Pancreas (tissue), 10 donors: ENCODE measurements around the gene LTBP4. TPM values are rescaled to one million over a fixed set of nuclear protein-coding genes. Genes with fewer than 3 reads are reported as not detected.

ENCODE experiments used
- ATAC-seq, 4 donors: fragments of 200-7000 bp; cut with Tn5 transposase; one replicate each; pipeline versions ENCODE4 v1.8.0 to v1.9.1; 2020; ENCODE audit warnings: mild to moderate bottlenecking in 4 of 4, moderate library complexity in 4 of 4
- DNase-seq, 6 donors: peaks; one replicate each; pipeline ENCODE4 v3.0.0-alpha.2; 2020
- FAIRE-seq: peaks from 2 replicates; lab custom pipeline; 2012; peaks lifted over from hg19 to GRCh38; lab: Jason Lieb, UNC
- H3K27ac ChIP-seq, 4 donors: fragments of 200-600 bp; sonication (generic); 1 replicate in 3 of 4; 2 replicates in 1 of 4; pipeline versions ENCODE4 v1.5.0 to v1.8.0; 2020
- H3K27me3 ChIP-seq, 4 donors: fragments of 200-600 bp; one replicate each; pipeline ENCODE4 v1.8.0; 2021
- H3K36me3 ChIP-seq, 3 donors: fragments of 200-600 bp; sonication (generic) in 1 of 3; one replicate each; pipeline versions ENCODE4 v1.5.0 to v1.8.0; 2020 to 2021
- H3K4me1 ChIP-seq, 3 donors: fragments of 200-600 bp; one replicate each; pipeline ENCODE4 v1.8.0; 2021
- H3K4me3 ChIP-seq, 4 donors: fragments of 200-600 bp; sonication (generic) in 2 of 4; one replicate each; pipeline versions ENCODE4 v1.5.0 to v1.8.0; 2020 to 2021
- H3K9me3 ChIP-seq, 4 donors: fragments of 200-600 bp; one replicate each; pipeline ENCODE4 v1.8.0; 2021
- CTCF ChIP-seq, 4 donors: fragments of 200-600 bp; sonication (generic) in 3 of 4; IDR thresholded peaks; one replicate each; pipeline versions ENCODE4 v1.5.0 to v1.8.0; 2021; ENCODE audit warnings: antibody characterized with exemption in 4 of 4
- WGBS, 2 donors: extraction: QIAGEN DNeasy Blood & Tissue Kit; methylation state at CpG; one replicate each; pipeline ENCODE4 v1.1.7; 2013; 5-methylcytosine and 5-hydroxymethylcytosine counted together
- intact Hi-C, 3 donors: fragments of 100-400 bp; cut with DNase I; formaldehyde crosslinking; loops; one replicate each; pipeline versions ENCODE4 v1.11.1 to v1.14.2; 2022
- polyA plus RNA-seq, 2 donors: library from polyadenylated mRNA; stranded (reverse); fragments of 200-250 nt; gene quantifications; one replicate each; pipeline ENCODE4 v1.2.3, GENCODE V29; 2013
- total RNA-seq, 6 donors: library from RNA; stranded (reverse); fragmentation: NEBNext Ultra II Directional in 4 of 6; extraction: Animal tissue kit (Norgen Biotek cat#: 25700) in 4 of 6; gene quantifications; one replicate each; pipeline versions ENCODE4 v1.2.1 to v1.2.4, GENCODE V29; 2021 to 2023
- donor health status: healthy with polysubstance abuse.
- donor health status: DM: no; HTN: no; CAD: no; lungs with moderate emphysema.
- donor health status: DM: no; HTN: no; CAD: no.
- donor health status: control.
- donor health status: control.
- donor health status: Bipolar disorder and iron deficiency.
- donor health status: DM: yes; HTN: yes; CAD: no.
- donor health status: DM: no; HTN: no; CAD: no.
- donor health status: DM: no; HTN: no; CAD: no.
- donor health status: DM: yes; HTN: yes; CAD: no.

LTBP4 gene
- total and polyA plus RNA-seq, 8 donors = 18.7 to 48.9 (median 28.2) TPM

DNA sequence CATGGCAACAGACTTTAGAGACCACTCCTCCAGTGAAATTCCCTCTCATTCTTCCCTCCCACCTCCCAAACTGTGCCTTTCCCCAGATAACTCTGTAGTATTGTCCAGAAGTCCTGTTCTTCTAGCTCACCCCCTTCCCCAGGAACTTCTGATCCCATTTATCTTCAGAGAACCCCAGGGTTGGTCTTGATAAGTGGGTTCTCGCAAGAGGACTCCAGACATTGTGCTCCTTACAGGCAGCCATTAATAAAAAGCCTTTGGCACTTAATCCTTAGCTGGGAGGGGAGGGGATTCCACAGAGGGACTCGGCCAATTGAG, 1.9 kb downstream of the LTBP4 start:
- Histone ChIP-seq H3K4me3 (peak overlapping the region in 1 of 4 donors; percentile 34), H3K4me1 (peaks cover 0 to 19% (median 4%) of the 10 kb centered on the region in 3 donors), H3K36me3 (no peaks in the 10 kb centered on the region), H3K27ac (peak overlapping the region; percentile 33 to 84 (median 61)), H3K27me3 (peaks cover 0 to 17% (median 0%) of the 10 kb centered on the region in 4 donors), H3K9me3 (no peaks in the 10 kb centered on the region)
- intact Hi-C loops = no loop called here
- TF ChIP-seq CTCF (IDR thresholded peaks at IDR 0.05) = no peak
- no peak for DNase-seq
- no peak for FAIRE-seq
- no peak for ATAC-seq
- WGBS, 2 donors = 51 to 70% methylated on average over 2 of the region's 2 CpGs

- ATAC-seq (peak; percentile 78 to 84 (median 81)), DNase-seq (peak; percentile 96 to 99 (median 99)), FAIRE-seq (peak; percentile 79)
- H3K27ac ChIP-seq = peak overlapping the region; percentile 33 to 84 (median 61)
- H3K4me1 ChIP-seq = peaks cover 0 to 19% (median 4%) of the 10 kb centered on the region in 3 donors
- no peaks in the 10 kb centered on the region for H3K36me3 ChIP-seq
- no peak for TF ChIP-seq CTCF (IDR thresholded peaks at IDR 0.05)
- 1% methylated on average over 41 to 43 of the region's 43 CpGs for WGBS, 2 donors
- intact Hi-C loops = no loop called here
- no peaks in the 10 kb centered on the region for H3K9me3 ChIP-seq
- peak overlapping the region in 3 of 4 donors; percentile 5 to 48 (median 34) for H3K4me3 ChIP-seq
- H3K27me3 ChIP-seq = peaks cover 0 to 12% (median 0%) of the 10 kb centered on the region in 4 donors
Measured at GRCh38 chr19:40603389-40604170, 2.4 kb downstream of the LTBP4 start.

- 5 to 6% methylated on average over 18 of the region's 18 CpGs for WGBS, 2 donors
- H3K9me3 ChIP-seq = no peaks in the 10 kb centered on the region
- H3K27ac ChIP-seq = peak overlapping the region in 2 of 4 donors; percentile 23 to 73
- H3K36me3 ChIP-seq = no peaks in the 10 kb centered on the region
- peaks cover 0 to 8% (median 0%) of the 10 kb centered on the region in 4 donors for H3K27me3 ChIP-seq
- DNase-seq (peak in 1 of 6 donors; percentile 72), ATAC-seq (no peak), FAIRE-seq (no peak)
- intact Hi-C loops = no loop called here
- H3K4me3 ChIP-seq = peak overlapping the region in 3 of 4 donors; percentile 5 to 48 (median 34)
- H3K4me1 ChIP-seq = peaks cover 0 to 21% (median 4%) of the 10 kb centered on the region in 3 donors
- no peak for TF ChIP-seq CTCF (IDR thresholded peaks at IDR 0.05)
Measured at GRCh38 chr19:40604171-40604646, 3.0 kb downstream of the LTBP4 start.

- H3K4me3 ChIP-seq = peak overlapping the region in 3 of 4 donors; percentile 25 to 60 (median 40)
- H3K9me3 ChIP-seq = no peaks in the 10 kb centered on the region
- no peak for FAIRE-seq
- WGBS, 2 donors = 16 to 17% methylated on average over 29 of the region's 29 CpGs
- intact Hi-C loops = no loop called here
- no peaks in the 10 kb centered on the region for H3K36me3 ChIP-seq
- peak overlapping the region; percentile 43 to 73 (median 64) for H3K27ac ChIP-seq
- H3K4me1 ChIP-seq = peaks cover 0 to 24% (median 4%) of the 10 kb centered on the region in 3 donors
- no peak for ATAC-seq
- TF ChIP-seq CTCF (IDR thresholded peaks at IDR 0.05) = no peak
- H3K27me3 ChIP-seq = peaks cover 0 to 6% (median 0%) of the 10 kb centered on the region in 4 donors
- peak in 2 of 6 donors; percentile 64 to 73 for DNase-seq
Measured at GRCh38 chr19:40604647-40605215, 3.6 kb downstream of the LTBP4 start.
